Stimulated activated CD4-positive, alpha-beta T cell treated with anti-CD3 and anti-CD28 coated beads, Interleukin-12 subunit alpha, Interleukin-12 subunit beta, amount 100 ng/mL, for 48 hours (primary cell): ENCODE results near the gene ZSCAN5A.
A peak's percentile ranks its signal among the peaks of the same experiment; 100 is the strongest.
"Not testable (repeated sequence)": the region's sequence is repeated elsewhere in the genome, so short reads cannot be mapped to it uniquely, and the experiment has no call there.

Experiments
- DNase-seq, 3 donors: peaks; one replicate each; pipeline ENCODE4 v3.0.0-alpha.2; 2020; ENCODE audit warnings: low read depth in 2 of 3, low spot score in 1 of 3

The ZSCAN5A gene, protein sequence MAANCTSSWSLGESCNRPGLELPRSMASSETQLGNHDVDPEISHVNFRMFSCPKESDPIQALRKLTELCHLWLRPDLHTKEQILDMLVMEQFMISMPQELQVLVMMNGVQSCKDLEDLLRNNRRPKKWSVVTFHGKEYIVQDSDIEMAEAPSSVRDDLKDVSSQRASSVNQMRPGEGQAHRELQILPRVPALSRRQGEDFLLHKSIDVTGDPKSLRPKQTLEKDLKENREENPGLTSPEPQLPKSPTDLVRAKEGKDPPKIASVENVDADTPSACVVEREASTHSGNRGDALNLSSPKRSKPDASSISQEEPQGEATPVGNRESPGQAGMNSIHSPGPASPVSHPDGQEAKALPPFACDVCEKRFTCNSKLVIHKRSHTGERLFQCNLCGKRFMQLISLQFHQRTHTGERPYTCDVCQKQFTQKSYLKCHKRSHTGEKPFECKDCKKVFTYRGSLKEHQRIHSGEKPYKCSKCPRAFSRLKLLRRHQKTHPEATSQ

DNA sequence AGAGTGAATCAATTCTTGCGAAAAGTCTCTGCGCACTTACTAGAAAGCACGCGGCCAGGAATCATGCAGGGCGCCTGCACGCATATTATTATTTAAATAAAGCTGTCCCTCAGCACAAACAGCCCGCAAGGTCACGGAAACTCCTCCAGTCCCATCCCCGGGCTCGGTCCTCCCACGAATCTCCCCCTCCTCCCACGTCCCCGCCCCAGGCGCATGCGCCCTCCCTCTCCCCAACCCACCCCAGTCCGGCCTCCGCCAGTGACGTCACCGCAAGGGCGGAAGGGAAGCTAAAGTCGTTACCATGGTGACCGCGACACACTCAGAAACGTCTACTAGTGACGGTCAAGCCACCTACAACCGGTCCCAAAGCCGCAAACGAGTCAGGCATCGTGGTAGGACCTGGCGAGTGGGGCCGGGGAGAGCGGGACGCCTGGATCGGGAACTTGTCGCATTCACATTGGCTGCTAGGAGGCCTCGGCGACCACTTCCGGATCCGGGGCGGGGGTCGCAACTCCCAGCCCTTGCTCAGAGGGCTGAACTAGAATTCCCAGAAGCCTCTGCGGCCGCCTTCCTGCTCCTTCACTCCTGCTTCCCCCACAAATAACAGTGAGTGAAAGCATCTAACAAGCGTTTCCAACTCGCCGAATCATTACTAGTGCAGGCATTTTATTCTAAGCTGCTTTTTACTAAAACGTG is at the start of gene ZSCAN5A:
ZSCAN5A (minus strand) TSS at position 459 of the 696 bp plus-strand sequence. CDS start 89,793 bp downstream, outside the sequence.
- DNase-seq: peak; percentile 92 to 97 (median 94)

DNA sequence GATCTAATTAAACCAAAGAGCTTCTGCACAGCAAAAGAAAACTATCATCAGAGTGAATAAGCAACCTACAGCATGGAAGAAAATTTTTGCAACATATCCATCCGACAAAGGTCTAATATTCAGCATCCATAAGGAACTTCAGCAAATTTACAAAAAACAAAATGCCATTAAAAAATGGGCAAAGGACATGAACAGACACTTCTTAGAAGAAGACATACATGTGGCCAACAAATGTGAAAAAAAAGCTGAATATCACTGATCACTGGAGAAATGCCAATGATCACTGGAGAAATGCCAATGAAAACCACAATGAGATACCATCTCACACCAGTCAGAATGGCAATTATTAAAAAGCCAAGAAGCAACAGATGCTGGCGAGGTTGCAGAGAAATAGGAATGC is 46.2 kb upstream of the ZSCAN5A start:
- DNase-seq: no peak

DNA sequence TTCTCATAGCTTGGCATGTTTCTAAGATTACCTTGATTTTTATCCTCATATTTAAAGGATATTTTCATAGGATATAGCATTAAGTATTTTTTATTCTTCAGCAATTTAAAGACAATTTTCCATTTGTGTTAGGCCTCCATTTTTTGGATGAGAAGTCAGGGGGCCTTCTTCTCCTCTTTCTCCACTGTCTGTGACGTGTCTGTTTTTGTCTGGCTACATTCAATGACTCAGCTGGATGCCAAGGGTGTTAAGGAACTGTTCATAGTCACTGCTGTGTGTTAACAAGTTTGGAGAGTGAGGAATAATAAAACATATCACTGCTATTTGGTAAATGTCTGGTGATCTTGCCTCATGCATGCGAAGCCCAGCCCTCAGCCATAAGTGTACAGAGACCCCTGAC is 42.3 kb upstream of the ZSCAN5A start:
- no peak for DNase-seq

DNA sequence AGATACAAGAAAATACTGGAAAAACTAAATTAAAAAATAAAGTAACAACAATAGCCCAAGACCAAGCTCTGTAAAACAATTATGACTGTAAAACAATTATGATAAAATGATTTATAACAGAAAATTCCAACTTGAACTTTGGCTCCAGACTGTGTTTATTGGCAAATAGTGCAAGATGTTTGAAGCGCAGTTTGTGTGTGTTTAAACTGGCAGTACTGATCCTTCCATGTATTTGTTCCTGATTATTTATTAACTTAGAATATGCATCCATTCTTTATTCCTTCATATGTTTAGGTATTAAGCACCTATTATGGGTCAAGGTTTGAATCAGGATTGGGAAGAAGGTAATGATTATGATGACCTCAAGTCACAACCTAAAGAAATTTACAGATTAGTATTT is 40.9 kb upstream of the ZSCAN5A start:
- no peak for DNase-seq

DNA sequence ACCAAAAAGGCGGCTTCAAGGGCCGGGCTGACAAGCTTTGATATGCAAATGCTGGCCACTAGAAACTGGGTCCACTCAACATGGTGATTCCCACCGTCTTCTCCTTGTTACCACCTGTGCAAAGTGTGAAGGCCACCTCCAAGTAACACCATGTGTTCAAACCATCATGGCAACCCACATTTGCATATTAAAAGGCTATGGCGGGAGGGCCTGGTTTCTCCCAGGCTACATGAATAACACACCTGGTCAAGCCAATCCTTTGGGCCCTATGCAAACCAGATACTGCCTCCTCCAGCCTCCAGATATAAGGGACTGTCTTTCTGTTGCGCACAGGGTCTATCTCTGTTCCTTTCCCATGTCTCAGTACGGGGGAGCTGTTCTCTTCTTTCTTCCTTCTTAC is 36.6 kb upstream of the ZSCAN5A start:
- DNase-seq: no peak

DNA sequence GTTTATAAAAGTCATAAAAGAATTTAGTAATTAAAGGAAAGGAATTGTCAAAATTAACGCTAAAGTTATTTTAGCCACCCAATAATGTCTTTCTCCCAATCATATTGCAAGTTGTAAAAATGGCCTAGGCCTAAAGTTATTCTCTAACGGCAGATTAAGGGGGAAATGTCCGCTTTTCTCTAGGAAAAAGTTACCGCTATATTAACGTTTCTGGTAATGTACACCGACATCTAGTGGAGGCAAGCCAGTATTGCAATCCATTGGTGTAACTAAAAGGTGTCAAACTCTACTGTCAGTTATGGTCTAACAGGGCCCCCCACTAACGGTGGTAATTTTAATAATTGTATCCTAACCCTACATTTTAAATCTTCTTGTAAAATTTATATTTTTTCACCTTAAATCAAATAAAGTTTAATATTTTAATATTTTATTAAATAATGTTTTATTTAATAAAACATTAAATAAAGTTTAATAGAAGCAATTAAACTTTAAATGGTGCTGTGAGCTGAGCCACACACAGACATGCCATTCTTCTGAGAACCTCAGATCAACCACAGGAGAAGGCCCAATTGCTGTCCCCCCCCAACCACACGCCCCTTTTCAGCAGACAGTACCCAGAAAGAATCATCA is 35.9 kb upstream of the ZSCAN5A start:
- DNase-seq: peak in 2 of 3 donors; percentile 26 to 59

DNA sequence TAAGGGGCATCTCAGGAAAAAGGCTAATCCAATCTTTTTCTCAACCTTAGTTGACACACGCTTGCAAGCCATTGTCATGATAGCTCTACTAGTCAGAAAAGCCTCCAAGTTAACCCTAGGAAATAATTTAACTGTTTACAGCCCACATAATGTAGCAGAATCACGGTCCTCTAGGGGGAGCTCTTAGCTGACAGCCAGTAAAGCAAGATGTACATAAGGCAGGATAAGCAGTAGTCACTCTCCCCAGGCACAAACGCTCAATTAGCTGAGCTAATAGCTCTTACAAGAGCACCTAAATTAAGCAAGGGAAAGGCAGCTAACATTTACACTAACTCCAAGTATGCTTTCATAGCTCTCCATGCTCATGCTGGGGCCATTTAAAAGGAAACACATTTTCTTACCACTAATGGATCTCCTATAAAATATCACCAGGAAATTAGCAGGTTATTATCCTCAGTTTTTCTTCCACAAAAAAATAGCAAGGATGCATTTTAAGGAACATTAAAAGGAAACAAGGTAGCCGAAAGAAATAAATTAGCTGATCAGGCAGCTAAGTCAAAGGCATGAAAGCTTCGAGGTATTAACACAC is 33.7 kb upstream of the ZSCAN5A start:
- DNase-seq: peak in 1 of 3 donors; percentile 34

DNA sequence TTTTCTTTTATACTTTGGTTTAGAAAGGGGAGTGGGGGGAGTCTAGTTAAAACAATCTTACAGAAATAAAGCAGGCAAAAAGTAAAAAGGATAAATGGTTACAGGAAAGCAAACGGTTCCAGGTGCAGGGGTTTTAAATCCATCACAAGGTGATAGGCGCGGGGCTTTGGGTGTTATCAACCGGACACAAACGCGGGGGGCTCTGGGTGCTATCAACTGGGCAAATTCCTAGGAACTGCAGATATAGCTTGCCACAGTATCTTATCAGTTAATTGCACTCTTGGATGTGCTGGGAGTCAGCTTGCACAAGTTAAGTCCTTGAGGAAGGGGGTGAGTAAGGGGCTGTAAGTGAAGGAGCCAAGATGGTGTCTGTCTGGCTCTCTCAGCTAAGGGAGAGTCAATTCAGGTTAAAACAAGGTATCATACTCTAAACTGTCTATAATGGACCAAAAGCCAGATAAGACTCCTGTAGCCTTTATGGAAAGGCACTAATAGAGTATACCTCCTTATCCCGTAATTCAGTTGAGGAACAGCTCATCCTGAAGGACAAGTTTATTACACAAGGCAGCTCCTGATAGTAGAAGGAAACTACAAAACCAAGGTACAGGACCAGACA is 32.6 kb upstream of the ZSCAN5A start:
- DNase-seq: no peak

DNA sequence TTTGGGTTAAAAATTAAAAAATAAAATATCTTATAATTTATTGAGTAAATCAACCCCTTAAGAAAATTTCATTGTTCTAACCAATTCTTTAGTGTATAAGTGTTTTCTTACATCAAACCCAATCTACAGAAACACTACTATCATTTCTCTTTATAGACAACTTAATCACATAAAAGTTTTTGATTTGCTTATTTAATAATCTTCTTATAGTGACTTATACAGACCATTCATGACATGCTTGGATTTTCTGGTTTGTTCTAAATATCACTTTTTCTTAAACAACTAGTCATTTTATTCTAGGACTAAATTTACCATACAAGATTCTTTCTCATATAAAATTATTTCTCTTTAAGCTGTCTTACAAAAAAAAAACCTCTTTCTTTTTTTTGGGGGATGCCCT is 27.3 kb upstream of the ZSCAN5A start:
- DNase-seq: no peak

DNA sequence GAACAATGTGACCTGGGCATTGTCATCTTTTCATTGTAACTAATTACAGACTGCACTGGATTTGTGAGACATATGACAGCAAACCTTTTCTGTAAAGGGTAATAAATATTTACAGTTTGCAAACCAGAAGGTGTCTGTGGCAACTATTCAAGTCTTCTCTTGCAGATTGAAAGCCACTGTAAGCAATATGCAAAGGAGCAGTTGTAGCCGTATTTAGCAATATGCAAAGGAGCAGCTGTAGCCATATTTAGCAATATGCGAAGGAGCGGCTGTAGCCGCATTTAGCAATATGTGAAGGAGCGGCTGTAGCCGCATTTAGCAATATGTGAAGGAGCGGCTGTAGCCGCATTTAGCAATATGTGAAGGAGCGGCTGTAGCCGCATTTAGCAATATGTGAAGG is 24.4 kb upstream of the ZSCAN5A start:
- DNase-seq: not testable (repeated sequence)

DNA sequence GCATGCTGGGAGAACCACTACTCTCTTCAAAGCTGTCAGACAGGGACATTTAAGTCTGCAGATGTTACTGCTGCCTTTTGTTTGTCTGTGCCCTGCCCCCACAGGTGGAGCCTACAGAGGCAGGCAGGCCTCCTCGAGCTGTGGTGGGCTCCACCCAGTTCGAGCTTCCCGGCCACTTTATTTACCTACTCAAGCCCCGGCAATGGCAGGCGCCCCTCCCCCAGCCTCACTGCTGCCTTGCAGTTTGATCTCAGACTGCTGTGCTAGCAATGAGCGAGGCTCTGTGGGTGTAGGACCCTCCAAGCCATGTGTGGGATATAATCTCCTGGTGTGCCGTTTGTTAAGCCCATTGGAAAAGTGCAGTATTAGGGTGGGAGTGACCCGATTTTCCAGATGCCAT is 22.4 kb upstream of the ZSCAN5A start:
- not testable (repeated sequence) for DNase-seq

DNA sequence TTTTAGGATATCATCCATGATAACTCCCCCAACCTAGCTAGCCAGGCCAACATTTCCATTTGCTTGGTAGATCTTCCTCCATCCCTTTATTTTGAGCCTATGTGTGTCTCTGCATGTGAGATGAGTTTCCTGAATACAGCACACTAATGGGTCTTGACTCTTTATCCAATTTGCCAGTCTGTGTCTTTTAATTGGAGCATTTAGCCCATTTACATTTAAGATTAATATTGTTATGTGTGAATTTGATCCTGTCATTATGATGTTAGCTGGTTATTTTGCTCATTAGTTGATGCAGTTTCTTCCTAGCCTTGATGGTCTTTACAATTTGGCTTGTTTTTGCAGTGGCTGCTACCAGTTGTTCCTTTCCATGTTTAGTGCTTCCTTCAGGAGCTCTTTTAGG is 20.7 kb upstream of the ZSCAN5A start:
- DNase-seq: not testable (repeated sequence)

DNA sequence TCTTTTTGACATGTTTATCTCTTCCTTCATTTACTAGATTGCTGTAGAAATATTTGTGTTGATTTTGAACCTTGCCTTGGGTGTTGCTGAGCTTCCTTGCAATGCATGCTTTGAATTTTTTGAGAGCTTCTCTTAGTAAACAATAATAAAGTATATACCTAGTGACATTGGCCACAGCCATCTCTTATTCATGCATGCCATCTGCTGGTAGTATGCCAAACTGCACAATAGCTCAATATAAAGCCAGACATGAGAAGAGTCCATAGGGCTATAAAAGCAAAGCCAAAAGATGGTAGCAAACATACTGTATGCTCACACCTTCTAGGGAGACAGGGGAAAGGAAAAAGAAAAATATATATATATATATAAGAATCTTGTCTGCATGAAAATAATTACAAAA is 18.9 kb upstream of the ZSCAN5A start:
- peak in 1 of 3 donors; percentile 14 for DNase-seq

DNA sequence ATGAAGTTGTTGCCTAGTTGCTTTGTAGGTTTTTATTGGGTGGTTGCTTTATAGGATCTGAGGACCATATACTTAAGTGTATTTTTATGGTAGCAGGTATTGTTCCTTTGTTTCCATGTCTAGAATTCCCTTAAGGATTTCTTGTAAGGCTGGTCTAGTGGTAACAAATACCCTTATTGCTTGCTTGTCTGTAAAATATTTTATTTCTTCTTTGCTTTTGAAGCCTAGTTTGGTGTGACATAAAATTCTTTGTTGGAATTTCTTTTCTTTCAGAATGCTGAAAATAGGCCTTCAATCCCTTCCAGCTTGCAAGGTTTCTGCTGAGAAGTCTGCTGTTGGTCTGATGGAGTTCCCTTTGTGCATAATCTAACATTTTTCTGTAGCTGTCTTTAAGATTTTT is 18.1 kb upstream of the ZSCAN5A start:
- DNase-seq: no peak

DNA sequence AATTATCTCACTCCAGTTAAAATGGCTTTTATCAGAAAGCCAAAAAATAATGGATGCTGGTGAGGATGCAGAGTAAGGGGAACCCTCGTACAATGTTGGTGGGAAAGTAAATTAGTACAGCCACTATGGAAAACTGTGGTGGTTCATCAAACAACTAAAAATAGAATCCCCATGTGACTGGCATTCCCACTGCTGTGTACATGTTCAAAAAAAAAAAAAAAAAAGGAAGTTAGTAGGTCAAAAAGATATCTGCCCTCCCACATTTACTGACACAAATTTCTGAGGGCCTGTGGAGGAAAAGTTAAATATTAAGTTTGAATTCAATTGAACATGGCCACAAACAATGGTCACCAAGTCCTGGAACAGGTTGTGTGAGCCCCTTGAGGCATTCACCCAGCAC is 9.8 kb upstream of the ZSCAN5A start:
- no peak for DNase-seq

DNA sequence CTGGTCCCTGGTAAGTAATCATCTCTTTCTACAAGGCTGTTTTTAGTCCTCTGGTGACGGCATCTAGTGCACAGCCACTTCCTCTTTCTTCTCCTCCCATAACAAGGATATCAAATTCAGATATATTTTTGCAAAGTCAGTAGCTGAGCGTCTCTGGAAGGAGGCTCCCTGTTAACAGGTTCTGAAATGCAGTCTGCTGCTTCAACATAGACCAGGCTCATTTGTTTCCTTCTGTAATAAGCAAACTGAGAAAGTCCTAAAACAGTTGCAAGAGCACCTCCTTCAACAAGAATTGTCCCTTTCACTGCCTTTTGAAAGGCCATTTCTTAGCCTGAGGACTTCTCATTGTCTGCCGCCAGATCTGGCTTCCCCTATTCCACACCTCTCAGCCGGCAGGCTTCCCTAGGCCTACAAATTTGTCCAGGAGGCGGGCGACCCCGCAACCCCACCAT is 7.4 kb upstream of the ZSCAN5A start:
- DNase-seq: no peak

DNA sequence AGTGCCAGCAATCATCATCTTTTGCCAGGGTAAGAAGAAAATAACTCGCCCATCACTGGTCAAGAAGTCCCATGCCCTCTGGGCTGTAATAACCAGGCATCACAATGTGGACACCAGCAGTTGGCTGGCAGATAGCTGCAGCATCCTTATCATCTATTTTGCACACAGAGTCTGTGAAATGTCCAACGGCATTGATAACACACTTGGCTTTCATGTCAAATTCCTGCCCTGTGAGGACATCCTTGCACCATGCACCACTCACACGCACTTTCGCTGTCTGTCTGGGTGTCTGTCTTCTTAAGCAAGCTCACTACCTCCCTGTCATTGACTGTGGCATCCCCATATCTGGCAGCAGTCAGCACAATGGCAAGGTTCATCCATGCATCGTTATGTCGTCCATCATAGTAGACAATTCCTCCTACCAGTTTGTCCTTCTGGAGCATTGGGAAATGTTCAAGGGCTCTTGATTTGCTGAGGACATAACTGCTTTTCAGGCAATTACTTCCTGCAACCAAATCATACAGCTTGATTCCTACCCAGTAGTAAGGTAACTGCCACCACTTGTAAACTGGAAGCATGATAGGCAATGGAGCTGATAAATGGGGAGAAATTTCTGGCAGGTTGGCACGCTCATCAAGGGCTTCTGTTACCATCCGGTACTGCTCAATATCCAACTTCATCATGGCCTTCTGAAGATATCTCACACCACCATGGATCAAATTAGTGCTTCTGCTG is 6.8 kb upstream of the ZSCAN5A start:
- no peak for DNase-seq

DNA sequence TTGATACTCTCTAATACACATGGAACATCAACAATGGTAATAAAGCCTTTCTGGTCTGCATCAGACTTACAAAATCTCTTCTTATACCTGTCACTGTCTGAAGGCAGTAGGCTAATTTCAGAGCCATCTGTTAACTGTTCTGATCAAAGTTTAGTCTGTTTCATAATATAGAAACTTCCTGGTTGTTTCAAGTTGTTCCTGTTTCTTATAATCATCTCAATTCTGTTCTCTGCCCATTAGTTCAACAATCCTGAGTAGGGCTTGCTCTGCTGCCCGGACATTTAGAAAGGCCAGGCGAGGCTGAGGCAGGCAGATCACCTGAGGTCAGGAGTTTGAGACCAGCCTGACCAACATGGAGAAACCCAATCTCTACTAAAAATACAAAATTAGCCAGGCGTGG is 5.4 kb upstream of the ZSCAN5A start:
- DNase-seq: no peak

DNA sequence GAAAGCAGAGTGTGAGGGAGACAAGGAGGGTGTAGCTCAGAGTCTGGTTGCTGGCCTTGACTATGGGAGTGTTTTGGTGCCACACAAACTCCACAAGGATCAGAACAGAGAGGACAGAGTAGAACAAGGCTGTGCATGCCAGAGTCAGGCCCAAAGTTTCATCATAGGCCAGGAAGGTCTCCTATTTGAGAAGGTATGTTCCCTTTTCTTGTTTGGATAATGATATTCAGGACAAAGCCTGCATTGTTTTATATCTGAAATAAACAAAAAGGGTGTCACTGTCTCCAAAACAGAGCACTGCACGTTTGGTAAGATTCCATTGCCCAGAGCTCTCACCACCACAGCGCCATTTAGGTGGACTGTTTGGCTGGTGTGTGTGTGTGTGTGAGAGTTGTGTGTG is 3.1 kb upstream of the ZSCAN5A start:
- DNase-seq: no peak

DNA sequence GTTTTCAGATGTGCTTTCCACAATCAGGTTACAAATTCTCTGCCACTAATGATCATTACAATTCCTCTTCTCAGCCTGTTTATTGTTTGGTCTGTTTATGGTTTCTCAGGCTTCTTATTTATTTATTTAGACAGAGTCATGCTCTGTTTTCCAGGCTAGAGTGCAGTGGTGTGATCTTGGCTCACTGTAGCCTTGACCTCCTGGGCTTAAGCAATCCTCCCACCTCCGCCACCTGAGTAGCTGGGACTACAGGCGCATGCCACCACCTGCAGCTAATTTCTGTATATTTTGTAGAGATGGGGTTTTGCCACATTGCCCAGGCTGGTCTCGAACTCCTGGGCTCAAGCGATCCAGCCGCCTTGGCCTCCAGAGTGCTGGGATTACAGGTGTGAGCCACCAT is 2.1 kb upstream of the ZSCAN5A start:
- DNase-seq: no peak
